Activated CD4-positive, CD25-positive, alpha-beta regulatory T cell treated with anti-CD3 and anti-CD28 coated beads, Interleukin-2, amount 50 U/mL, for 16 hours (primary cell): ENCODE data around the gene ANKRD31.
"Not testable (repeated sequence)": the region's sequence is repeated elsewhere in the genome, so short reads cannot be mapped to it uniquely, and the experiment has no call there.

Experiments used
- DNase-seq: peaks from one replicate; pipeline ENCODE4 v3.0.0-alpha.2; 2020; ENCODE audit warnings: low read depth, low spot score

ANKRD31 gene

GRCh38 chr5:75236322-75237316 lies at the start of gene ANKRD31:
ANKRD31 (minus strand) TSS chr5:75236878; CDS start chr5:75236686, 192 bp downstream.
- DNase-seq: peak; percentile 80

- DNase-seq: no peak
Observed at GRCh38 chr5:75286211-75286773, 49.6 kb upstream of the ANKRD31 start.

GRCh38 chr5:75282581-75282980 lies 45.9 kb upstream of the ANKRD31 start:
- DNase-seq: no peak

GRCh38 chr5:75281716-75282465 lies 45.2 kb upstream of the ANKRD31 start:
- no peak for DNase-seq

GRCh38 chr5:75279321-75279720 lies 42.6 kb upstream of the ANKRD31 start:
- no peak for DNase-seq

GRCh38 chr5:75277463-75277862 lies 40.8 kb upstream of the ANKRD31 start:
- no peak for DNase-seq

- DNase-seq: no peak
Observed at GRCh38 chr5:75275756-75276155, 39.1 kb upstream of the ANKRD31 start.

- DNase-seq: no peak
Observed at GRCh38 chr5:75275147-75275546, 38.5 kb upstream of the ANKRD31 start.

- DNase-seq: no peak
Observed at GRCh38 chr5:75274486-75274885, 37.8 kb upstream of the ANKRD31 start.

- not testable (repeated sequence) for DNase-seq
Observed at GRCh38 chr5:75270605-75271004, 33.9 kb upstream of the ANKRD31 start.

GRCh38 chr5:75265731-75266130 lies 29.1 kb upstream of the ANKRD31 start:
- no peak for DNase-seq

GRCh38 chr5:75262271-75262670 lies 25.6 kb upstream of the ANKRD31 start:
- DNase-seq: no peak

- DNase-seq: no peak
Observed at GRCh38 chr5:75260708-75261107, 24.0 kb upstream of the ANKRD31 start.

GRCh38 chr5:75250452-75250851 lies 13.8 kb upstream of the ANKRD31 start:
- not testable (repeated sequence) for DNase-seq

- no peak for DNase-seq
Observed at GRCh38 chr5:75245023-75245422, 8.3 kb upstream of the ANKRD31 start.

- no peak for DNase-seq
Observed at GRCh38 chr5:75243510-75243909, 6.8 kb upstream of the ANKRD31 start.

GRCh38 chr5:75243100-75243499 lies 6.4 kb upstream of the ANKRD31 start:
- DNase-seq: no peak

- DNase-seq: no peak
Observed at GRCh38 chr5:75242067-75242466, 5.4 kb upstream of the ANKRD31 start.

GRCh38 chr5:75239681-75240080 lies 3.0 kb upstream of the ANKRD31 start:
- no peak for DNase-seq

GRCh38 chr5:75235711-75236110 lies 967 bp downstream of the ANKRD31 start:
- DNase-seq: no peak

- no peak for DNase-seq
Observed at GRCh38 chr5:75234251-75234650, 2.4 kb downstream of the ANKRD31 start.

- DNase-seq: no peak
Observed at GRCh38 chr5:75226916-75227315, 9.8 kb downstream of the ANKRD31 start.
